Gastrocnemius medialis (tissue), 4 donors: ENCODE measurements around the gene HLA-DOB.

ENCODE experiments used
- CTCF ChIP-seq, 5 experiments: fragments of 450-650 bp in 3 of 5; fragments of 200-600 bp in 2 of 5; sonication (generic) in 2 of 5; IDR thresholded peaks in 4 of 5; conservative IDR thresholded peaks in 1 of 5; 1 replicate in 4 of 5; 2 replicates in 1 of 5; pipeline ENCODE4 v1.5.1; 2016 to 2019; ENCODE audit warnings: antibody characterized with exemption in 5 of 5, mild to moderate bottlenecking in 3 of 5, moderate library complexity in 3 of 5
- POLR2A ChIP-seq, 2 donors: fragments of 450-650 bp; IDR thresholded peaks; one replicate each; pipeline ENCODE4 v1.6.1; 2017; ENCODE audit warnings: antibody characterized with exemption in 2 of 2, mild to moderate bottlenecking in 2 of 2, moderate library complexity in 2 of 2

GRCh38 chr6:32833664-32834063 lies 16.9 kb upstream of the HLA-DOB start:
- TF ChIP-seq CTCF (IDR thresholded peaks at IDR 0.05 in 4 of 5, conservative IDR thresholded peaks at IDR 0.05 in 1 of 5) (no peak), POLR2A (IDR thresholded peaks at IDR 0.05) (no peak)
